ENCODE results near the gene TET3. TPM values are rescaled to one million over a fixed set of nuclear protein-coding genes. Genes with fewer than 3 reads are reported as not detected.

TET3 gene
- total and polyA plus RNA-seq, 9 of the 15 experiments (the other 6 are each of a cell fraction or from before 2014, with no cell fraction given): 0.35 to 16.3 (median 5.5) TPM

GRCh38 chr2:73961274-73961673 lies 23.4 kb upstream of the TET3 start:
- in situ Hi-C loops (cut with MboI) (no loop called here), intact Hi-C loops (cut with micrococcal nuclease) (no loop called here)
- ChIA-PET CTCF (ENCODE audit: low intra/inter-chr PET ratio) (no interaction called here), POLR2A (interaction anchor here (0.6 kb wide), 1 partner anchor 36 kb away, joined by 3 read pairs; no protein-coding TSS in a partner anchor)
- no peak for TF ChIP-seq KDM4B (IDR thresholded peaks at IDR 0.05; ENCODE audit: borderline replicate concordance in 2 of 2, low read depth in 1 of 2)
- TF ChIP-seq ZFP1 (CRISPR knock-in tag; IDR thresholded peaks at IDR 0.05): no peak
- no peak for TF ChIP-seq THRA (IDR thresholded peaks at IDR 0.05)
- TF ChIP-seq SPI1 (IDR thresholded peaks at IDR 0.05; ENCODE audit: borderline replicate concordance, low read depth, low read length): no peak
- no peak for TF ChIP-seq HMBOX1 (IDR thresholded peaks at IDR 0.05)
- TF ChIP-seq SMARCC2 (IDR thresholded peaks at IDR 0.05; ENCODE audit: low read depth): no peak
- no peak for TF ChIP-seq HMGXB4 (CRISPR knock-in tag; IDR thresholded peaks at IDR 0.05)
- TF ChIP-seq HMG20A (CRISPR knock-in tag; conservative IDR thresholded peaks at IDR 0.05): no peak
- TF ChIP-seq PCBP1 (IDR thresholded peaks at IDR 0.05; ENCODE audit: low read depth, low read length, poor library complexity, severe bottlenecking): no peak
- no peak for ATAC-seq
- no peak for DNase-seq (ENCODE audit: extremely low read depth in 1 of 4, low spot score in 3 of 4)
- Histone ChIP-seq H2AFZ (ENCODE audit: low read depth, low read length) (no peak overlapping the region), H3K79me2 (ENCODE audit: control insufficient read depth, insufficient read depth, low read length) (no peaks in the 10 kb centered on the region), H3K4me3 (no peak overlapping the region), H3K36me3 (ENCODE audit: control insufficient read depth, insufficient read depth, low read length) (peaks cover 34% of the 10 kb centered on the region; the same call in 2 of the 3 replicates), H3K27ac (ENCODE audit: extremely low read depth, low read depth, low read length) (no peak overlapping the region), H3K27me3 (ENCODE audit: control insufficient read depth in 2 of 2, insufficient read depth in 2 of 2, low read length in 2 of 2) (no peaks in the 10 kb centered on the region), H3K9me1 (ENCODE audit: control insufficient read depth, insufficient read depth, low read length) (no peaks in the 10 kb centered on the region), H3K4me2 (ENCODE audit: insufficient read depth, low read length) (no peak overlapping the region), H3K9ac (ENCODE audit: insufficient read depth in 1 of 2, low read depth in 2 of 2, low read length in 2 of 2) (no peak overlapping the region), H4K20me1 (replicated peaks; ENCODE audit: control insufficient read depth, insufficient read depth, low read length) (no peaks in the 10 kb centered on the region), H3K9me3 (replicated peaks; ENCODE audit: control insufficient read depth, insufficient read depth, low read depth, low read length) (no peaks in the 10 kb centered on the region), H3K4me1 (replicated peaks in 1 of 2; ENCODE audit: control insufficient read depth in 2 of 2, insufficient read depth in 2 of 2, low read length in 2 of 2) (peaks cover 5 to 13% of the 10 kb centered on the region in 2 experiments; a peak in 3 of 5 replicates)
- BruUV-seq (replicated peaks): no TSS peak
- no peak for FAIRE-seq
- WGBS (ENCODE audit: insufficient coverage, low coverage, missing lambda C conversion rate): 89% methylated on average over 4 of the region's 4 CpGs

All from K562 (cell line).